ENCODE measurements around the gene FERMT3. TPM values are rescaled to one million over a fixed set of nuclear protein-coding genes. Genes with fewer than 3 reads are reported as not detected.

Gene FERMT3
- total RNA-seq, 1 experiment from 2014 or later = 10.6 TPM

GRCh38 chr11:64251016-64251752 is 44.7 kb downstream of the FERMT3 start, which contains the start of gene PLCB3:
TSS of gene PLCB3 (plus strand) at chr11:64251530. CDS start at chr11:64251650, 120 bp downstream.
- Mint-ChIP-seq H3K9me3 (no peaks in the 10 kb centered on the region; a peak in 1 of 5 replicates), H3K27ac (peak within 1 kb of the TSS; percentile 86 to 97 (median 95)), H3K36me3 (ENCODE audit: insufficient read depth in 1 of 3, low read depth in 3 of 3) (peaks cover 9 to 25% (median 19%) of the 10 kb centered on the region in 3 experiments; a peak in 6 of 7 replicates), H3K4me1 (peaks cover 34 to 44% of the 10 kb centered on the region in 2 experiments), H3K27me3 (ENCODE audit: low read depth) (no peaks in the 10 kb centered on the region), H3K4me3 (peak within 1 kb of the TSS; percentile 85 to 98)
- peak within 1 kb of the TSS; percentile 85; the same call in 1 of the 2 replicates for H3K14ac ChIP-seq (ENCODE audit: insufficient read depth, low read length)
- no peak within 1 kb of the TSS for H2AFZ ChIP-seq (ENCODE audit: low read length)
- peak within 1 kb of the TSS; percentile 76 for H3K4me2 ChIP-seq (ENCODE audit: insufficient read depth, insufficient read length, low read length)
- no peak within 1 kb of the TSS for H3K27ac ChIP-seq (ENCODE audit: insufficient read length, low read depth, low read length)
- no peak within 1 kb of the TSS for H2BK12ac ChIP-seq (ENCODE audit: insufficient read length, low read depth, low read length)
- no peak within 1 kb of the TSS for H2BK120ac ChIP-seq (ENCODE audit: low read depth, low read length, poor library complexity, severe bottlenecking)
- H4K5ac ChIP-seq (ENCODE audit: insufficient read length, low read depth, low read length) = no peak within 1 kb of the TSS
- peaks cover 9% of the 10 kb centered on the region; the same call in 1 of the 2 replicates for H3K4me1 ChIP-seq (ENCODE audit: insufficient read depth, low read length)
- DNase-seq = peak; percentile 75
- H2BK5ac ChIP-seq (ENCODE audit: insufficient read length, low read length) = no peak within 1 kb of the TSS
- no CpG with 5 or more reads among the region's 75 CpGs for WGBS (ENCODE audit: extremely low coverage, insufficient read length, low lambda C conversion rate)
- peaks cover 3% of the 10 kb centered on the region for H3K79me1 ChIP-seq (ENCODE audit: insufficient read depth, low read depth, low read length, poor library complexity, severe bottlenecking)
- H3K9me3 ChIP-seq (ENCODE audit: control insufficient read depth, low read depth, low read length) = no peaks in the 10 kb centered on the region
- H2BK15ac ChIP-seq (ENCODE audit: low read depth, low read length) = no peak within 1 kb of the TSS
- peak within 1 kb of the TSS; percentile 33 for H3K9ac ChIP-seq (ENCODE audit: extremely low read depth, insufficient read length, low read length)
- no peak within 1 kb of the TSS for H4K8ac ChIP-seq (replicated peaks; ENCODE audit: insufficient read length, low read depth, low read length)
- H3T11ph ChIP-seq (ENCODE audit: low read length) = no peak within 1 kb of the TSS
- H3K79me2 ChIP-seq (ENCODE audit: insufficient read depth, low read length) = peaks cover under 1% of the 10 kb centered on the region; the same call in 1 of the 2 replicates
- no peak within 1 kb of the TSS for H2AK5ac ChIP-seq (ENCODE audit: insufficient read length, low read length)
- no peak within 1 kb of the TSS for H4K91ac ChIP-seq (ENCODE audit: insufficient read length, low read depth, low read length)
- peak; percentile 78 for TF ChIP-seq CTCF (conservative IDR thresholded peaks at IDR 0.05)
- H2BK20ac ChIP-seq (ENCODE audit: low read depth, low read length, poor library complexity, severe bottlenecking) = no peak within 1 kb of the TSS
- H4K20me1 ChIP-seq (ENCODE audit: control insufficient read depth, insufficient read depth, insufficient read length) = no peaks in the 10 kb centered on the region
- peaks cover 21% of the 10 kb centered on the region for H3K23me2 ChIP-seq (ENCODE audit: insufficient read length, low read depth, low read length, poor library complexity, severe bottlenecking)
- no peaks in the 10 kb centered on the region for H3K27me3 ChIP-seq (ENCODE audit: insufficient read depth, low read length)
- no peak within 1 kb of the TSS for H3K4ac ChIP-seq (ENCODE audit: low read depth, low read length)
- H3K18ac ChIP-seq (ENCODE audit: insufficient read length, low read depth, low read length) = peak within 1 kb of the TSS; percentile 93
- H3K56ac ChIP-seq (ENCODE audit: insufficient read length, low read depth, low read length) = no peak within 1 kb of the TSS
- H3K23ac ChIP-seq (ENCODE audit: insufficient read length, low read depth, low read length) = no peak within 1 kb of the TSS
